HG02840 (cell line): ENCODE measurements around the gene OPALIN.

ENCODE experiments used
- ATAC-seq: cut with Tn5 transposase; IDR thresholded peaks from one replicate; pipeline ENCODE4 v1.9.1; 2021; ENCODE audit warnings: mild to moderate bottlenecking, moderate library complexity, moderate number of reproducible peaks; ENCODE audit not compliant: unreplicated experiment, low FRiP score

The OPALIN gene, protein sequence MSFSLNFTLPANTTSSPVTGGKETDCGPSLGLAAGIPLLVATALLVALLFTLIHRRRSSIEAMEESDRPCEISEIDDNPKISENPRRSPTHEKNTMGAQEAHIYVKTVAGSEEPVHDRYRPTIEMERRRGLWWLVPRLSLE

GRCh38 chr10:96358851-96359540 lies at the start of gene OPALIN:
OPALIN (minus strand) TSS chr10:96359002; CDS start chr10:96358896, 106 bp downstream.
- ATAC-seq = no peak

GRCh38 chr10:96408201-96408600 lies 49.4 kb upstream of the OPALIN start:
- no peak for ATAC-seq

- no peak for ATAC-seq
Measured at GRCh38 chr10:96407560-96408069, 48.8 kb upstream of the OPALIN start.

- no peak for ATAC-seq
Measured at GRCh38 chr10:96406091-96406490, 47.3 kb upstream of the OPALIN start.

DNA sequence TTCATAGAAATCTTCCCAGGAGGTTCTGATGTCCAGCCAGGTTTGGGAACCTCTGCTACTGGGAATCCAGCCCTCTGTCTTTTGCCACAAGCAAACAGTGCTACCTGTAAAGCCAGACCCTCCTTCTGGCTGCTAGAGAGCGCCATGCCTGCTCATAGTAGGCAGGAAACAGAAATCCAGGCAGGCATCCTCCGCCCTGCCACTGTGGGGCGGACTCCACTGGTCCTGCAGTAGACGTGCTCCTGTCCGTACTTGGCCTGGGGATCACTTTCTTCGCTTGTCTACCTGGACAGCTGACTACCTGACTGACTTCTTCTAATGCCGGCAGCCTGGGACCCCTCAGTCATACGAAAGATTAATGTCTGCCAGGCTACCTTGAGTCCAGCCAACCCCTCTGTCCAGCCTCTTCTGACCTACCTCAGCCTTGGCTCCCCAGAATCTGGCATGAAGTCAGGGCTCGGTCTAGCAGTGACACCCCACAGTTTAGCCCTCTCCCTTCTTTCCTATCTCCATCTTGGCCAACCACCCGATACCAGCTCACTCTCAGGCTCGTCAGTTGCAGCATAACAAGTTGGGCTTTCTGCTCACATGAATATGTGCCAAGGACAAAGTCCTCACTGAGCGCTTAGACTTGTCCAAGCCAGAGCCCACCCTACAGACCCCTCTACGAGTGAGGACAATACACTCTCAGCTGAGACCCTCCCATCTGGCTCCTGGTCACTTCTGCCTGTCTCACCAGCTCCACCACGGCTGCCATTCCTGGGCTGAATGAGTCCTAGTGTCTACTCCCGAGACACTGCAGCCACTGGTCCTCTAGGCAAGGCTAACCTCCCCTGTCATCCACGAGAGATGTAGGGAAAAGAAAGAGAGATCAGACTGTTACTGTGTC lies 43.9 kb upstream of the OPALIN start:
- no peak for ATAC-seq

DNA sequence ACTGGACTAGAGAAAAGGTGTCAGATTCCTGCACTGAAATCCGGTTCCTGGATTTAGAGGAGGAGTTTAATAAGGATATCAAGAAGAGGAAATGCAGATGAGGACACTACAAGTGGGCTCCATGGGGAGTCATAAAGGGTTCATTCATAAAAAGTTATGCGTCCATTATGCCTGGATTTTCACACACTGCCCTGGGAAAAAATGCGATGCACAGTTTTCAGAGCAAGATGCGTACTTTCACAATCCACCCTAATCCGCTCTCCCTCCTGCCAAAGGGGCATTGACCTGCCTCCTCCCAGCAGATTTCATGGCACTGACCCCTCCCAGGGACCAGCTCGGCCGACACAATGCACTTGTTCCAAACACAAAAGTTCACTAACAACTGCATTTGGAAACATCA lies 42.2 kb upstream of the OPALIN start:
- ATAC-seq = no peak

- no peak for ATAC-seq
Measured at GRCh38 chr10:96400465-96400864, 41.7 kb upstream of the OPALIN start.

- ATAC-seq = no peak
Measured at GRCh38 chr10:96397902-96398301, 39.1 kb upstream of the OPALIN start.

GRCh38 chr10:96395931-96396877 lies 37.4 kb upstream of the OPALIN start:
- ATAC-seq = no peak

- no peak for ATAC-seq
Measured at GRCh38 chr10:96390460-96390864, 31.7 kb upstream of the OPALIN start.

DNA sequence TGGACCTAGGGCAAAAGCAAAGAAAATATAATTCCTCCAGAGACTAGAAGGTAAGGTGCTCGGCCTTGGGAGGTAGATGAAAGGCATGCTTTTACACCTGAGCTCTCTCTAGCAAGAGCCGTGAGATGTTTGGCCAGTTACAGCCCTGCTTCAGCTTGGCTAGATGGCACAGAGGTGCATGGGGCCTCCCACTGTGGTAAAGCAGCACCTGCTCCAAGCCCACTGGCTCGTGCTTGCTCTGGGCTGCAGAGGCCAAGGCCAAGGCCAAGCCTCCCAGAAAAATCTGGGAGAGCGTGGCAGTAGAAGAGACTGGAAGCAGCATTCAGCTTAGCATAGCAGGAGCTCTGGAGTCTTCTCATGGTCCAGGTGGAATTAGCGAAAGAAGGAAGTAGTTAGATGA lies 31.0 kb upstream of the OPALIN start:
- ATAC-seq = no peak

GRCh38 chr10:96387601-96388000 lies 28.8 kb upstream of the OPALIN start:
- no peak for ATAC-seq

DNA sequence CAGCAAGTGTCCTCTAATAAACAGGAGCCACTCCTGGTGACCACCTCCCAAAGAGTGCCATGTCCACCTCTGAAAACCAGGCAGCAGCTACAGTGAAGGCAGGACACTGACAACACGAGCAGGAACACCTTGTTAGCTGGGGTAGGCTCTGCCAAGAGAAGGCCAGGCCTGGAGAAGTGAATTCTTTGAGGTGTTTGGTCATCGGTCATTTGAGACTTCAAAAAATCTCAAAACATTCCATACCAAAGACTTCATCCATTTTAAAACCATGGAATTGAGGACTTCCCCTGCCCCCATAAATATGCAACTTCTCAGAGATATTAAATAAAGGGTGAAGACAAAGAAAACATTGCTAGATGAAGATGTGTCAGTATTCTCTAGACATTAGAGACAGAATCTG lies 28.4 kb upstream of the OPALIN start:
- ATAC-seq = no peak

DNA sequence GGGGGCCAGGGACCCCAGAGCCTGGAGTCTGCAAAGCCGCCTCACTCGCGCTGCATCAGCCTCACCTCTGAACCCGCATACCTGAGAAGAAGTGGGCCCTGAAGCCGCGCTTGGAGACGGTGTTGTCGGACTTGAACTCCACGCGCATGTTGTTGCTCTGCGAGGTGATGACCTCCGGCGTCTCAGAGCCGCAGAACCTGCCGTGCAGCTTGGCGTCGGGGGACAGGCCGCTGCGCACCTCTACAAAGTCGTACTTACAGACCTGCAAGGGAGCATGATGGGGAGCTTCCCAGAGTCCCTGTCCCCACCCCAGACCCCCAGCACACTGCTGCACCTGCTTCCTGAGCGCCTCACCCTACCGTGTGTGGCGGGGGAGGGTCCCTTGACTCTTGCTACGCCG lies 25.7 kb upstream of the OPALIN start:
- no peak for ATAC-seq

DNA sequence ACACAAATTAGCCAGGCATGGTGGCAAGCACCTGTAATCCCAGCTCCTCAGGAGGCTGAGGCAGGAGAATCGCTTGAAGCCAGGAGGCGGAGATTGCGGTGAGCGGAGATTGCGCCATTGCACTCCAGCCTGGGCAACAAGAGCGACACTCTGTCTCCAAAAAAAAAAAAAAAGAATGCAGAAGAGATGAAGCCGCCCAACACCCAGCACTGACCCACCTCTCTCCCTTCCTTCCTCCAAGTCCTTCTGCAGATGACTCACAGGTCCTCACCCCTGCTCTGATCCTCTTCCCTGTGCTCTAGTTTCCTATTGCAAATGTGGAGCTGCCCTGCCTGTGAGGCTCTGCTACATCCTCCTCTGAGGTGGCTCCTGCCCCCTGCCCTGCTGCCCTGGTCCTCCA lies 22.0 kb upstream of the OPALIN start:
- ATAC-seq = no peak

- ATAC-seq = no peak
Measured at GRCh38 chr10:96379758-96380157, 21.0 kb upstream of the OPALIN start.

DNA sequence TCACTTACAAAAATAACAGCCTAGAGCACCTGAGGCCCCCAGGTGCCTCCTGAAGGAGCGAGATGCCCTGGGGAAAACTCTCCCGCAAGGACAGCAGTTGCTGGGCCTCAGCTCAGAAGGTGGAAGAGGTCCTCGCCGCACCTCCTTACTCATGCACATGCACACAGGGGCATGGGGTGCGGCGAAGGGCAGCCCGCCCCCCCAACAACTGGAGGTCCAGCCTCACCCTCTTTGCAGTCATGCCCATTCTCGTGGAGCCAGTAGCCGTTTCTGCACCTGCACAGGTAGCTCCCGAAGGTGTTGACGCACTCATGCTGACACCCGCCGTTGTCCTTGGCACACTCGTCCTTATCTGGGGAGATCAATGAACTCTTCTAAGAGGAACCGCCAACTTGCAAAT lies 19.9 kb upstream of the OPALIN start:
- no peak for ATAC-seq

GRCh38 chr10:96377816-96378294 lies 19.1 kb upstream of the OPALIN start:
- no peak for ATAC-seq

DNA sequence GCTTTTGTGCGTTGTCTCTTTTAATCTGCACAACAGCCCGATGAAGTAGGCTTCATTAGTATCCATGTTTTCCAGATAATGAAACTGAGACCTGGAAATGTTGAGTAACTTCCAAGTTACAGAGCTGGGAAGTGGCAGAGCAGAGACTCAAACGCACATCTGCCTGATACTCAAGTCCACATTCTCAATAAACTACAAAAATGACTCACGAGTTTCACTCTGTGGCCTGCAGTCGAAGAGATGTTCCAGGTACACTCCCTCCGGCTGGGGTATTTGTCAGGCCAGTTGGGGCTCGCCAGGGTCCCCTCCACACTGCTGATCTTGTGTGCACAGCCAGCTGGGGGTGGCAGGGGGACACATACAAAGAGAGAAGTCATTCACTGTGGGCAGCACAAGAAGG lies 17.7 kb upstream of the OPALIN start:
- ATAC-seq = no peak
